ENCODE data around the gene ENTPD2.

ENTPD2 gene

DNA sequence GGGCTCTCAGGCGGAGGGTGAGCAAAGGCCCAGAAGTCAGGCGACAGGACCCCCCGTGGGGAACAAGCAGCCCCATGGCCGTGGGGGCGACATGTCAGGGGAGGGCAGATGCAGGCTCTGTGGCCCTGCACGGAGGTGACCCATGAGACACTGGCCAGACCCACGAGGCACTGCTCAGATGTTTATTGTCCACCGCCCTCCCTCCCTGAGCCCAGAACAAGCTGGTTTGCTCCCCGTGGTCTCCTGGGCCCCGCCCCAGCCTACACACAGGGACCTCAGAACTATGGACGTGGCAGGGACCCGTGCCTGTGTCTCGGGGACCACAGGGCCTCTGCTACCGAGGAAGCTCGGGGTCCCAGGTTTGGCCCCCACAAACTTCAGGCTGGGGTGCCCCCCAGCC lies 23.9 kb downstream of the ENTPD2 start:
- no peak for DNase-seq (ENCODE audit: low read depth)

GRCh38 chr9:137029058-137029936 lies 24.6 kb downstream of the ENTPD2 start:
- DNase-seq (ENCODE audit: low read depth) = peak; percentile 64

DNA sequence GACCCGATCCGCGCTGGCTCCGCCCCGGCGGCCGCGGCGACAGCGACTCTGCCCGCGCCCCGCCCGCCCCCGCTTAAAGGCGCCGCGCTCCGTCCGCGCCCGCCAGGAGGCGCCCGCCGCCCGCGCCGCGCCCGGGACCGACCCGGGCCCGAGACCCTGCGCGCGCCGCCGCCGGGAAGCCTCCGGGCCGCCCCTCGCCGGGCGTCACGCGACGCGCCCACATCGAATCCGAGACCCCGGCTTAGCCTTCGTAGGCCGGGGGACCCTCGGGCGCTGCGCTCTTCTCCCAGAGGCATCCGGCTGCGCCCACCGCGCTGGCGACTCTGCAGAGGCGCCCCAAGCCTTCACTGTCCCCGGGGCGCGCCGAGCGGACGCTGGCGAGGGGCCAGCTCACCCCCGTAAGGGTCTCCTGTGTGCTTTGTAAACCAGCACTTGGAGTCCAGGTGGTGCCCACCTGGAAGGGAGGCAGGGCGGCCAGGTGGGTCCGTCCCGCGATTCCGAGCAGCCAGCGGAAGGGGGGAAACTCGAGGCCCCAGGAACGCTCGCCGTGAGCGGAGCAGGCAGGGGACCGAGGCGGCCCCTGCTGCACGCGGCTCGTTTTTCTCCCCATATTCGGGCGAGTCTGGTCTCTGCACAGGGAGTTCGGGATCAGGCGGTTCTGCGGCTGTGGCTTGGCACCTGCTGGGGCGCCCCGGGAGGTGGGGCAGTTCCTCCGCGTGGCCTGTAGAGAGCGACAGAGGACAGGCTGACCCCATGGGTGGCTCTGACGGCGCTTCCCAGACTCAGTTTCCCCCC lies 25.4 kb downstream of the ENTPD2 start:
- peak; percentile 52 for DNase-seq (ENCODE audit: low read depth)

- no peak for DNase-seq (ENCODE audit: low read depth)
These were observed 26.2 kb downstream of the ENTPD2 start, which contains the start of gene ABCA2 for GRCh38 chr9:137027369-137028262. Gene ABCA2 (minus strand): TSS chr9:137028237. CDS start chr9:137028140, 97 bp downstream.

GRCh38 chr9:137026828-137027227 lies 27.0 kb downstream of the ENTPD2 start:
- no peak for DNase-seq (ENCODE audit: low read depth)

DNA sequence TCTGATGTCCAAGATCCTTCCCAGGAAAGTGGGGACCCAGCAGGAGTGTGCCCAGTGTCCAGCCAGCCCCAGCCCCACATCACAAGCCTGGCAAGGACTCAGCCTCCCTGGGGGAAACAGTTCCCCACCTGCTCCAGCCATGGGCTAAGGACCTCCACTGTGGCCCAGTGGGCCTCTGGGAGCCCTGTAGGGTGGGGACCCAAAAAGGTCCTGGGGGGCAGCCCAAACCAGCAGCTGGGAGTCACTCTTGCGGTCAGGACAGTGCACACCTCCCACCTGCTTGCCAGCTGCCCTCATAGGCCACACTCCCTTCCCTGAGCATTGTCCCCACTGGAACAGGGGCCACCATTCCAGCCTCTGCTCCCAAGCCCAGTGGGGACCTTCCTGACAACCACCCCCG lies 27.5 kb downstream of the ENTPD2 start:
- no peak for DNase-seq (ENCODE audit: low read depth)

GRCh38 chr9:137025517-137025966 lies 28.3 kb downstream of the ENTPD2 start:
- no peak for DNase-seq (ENCODE audit: low read depth)

DNA sequence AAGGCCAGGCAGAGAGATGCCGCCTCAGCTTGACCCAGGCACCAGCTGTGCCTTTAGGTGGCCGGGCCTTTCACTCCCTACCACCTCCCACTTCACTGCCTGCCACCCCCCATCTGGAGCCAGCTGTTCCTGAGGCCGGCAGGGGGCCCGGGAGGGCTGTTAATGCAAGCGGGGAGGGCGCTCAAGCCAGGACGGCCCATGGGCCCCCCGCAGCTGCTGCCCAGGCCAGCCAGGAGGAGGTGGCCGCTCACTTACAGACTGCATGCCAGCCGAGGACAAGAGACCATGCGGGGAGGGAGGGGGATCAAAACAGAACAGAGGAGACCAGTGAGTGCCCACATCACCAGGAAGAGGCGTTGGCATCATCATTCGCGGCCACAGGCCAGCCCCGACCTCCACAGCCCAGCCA lies 30.3 kb downstream of the ENTPD2 start:
- no peak for DNase-seq (ENCODE audit: low read depth)

DNA sequence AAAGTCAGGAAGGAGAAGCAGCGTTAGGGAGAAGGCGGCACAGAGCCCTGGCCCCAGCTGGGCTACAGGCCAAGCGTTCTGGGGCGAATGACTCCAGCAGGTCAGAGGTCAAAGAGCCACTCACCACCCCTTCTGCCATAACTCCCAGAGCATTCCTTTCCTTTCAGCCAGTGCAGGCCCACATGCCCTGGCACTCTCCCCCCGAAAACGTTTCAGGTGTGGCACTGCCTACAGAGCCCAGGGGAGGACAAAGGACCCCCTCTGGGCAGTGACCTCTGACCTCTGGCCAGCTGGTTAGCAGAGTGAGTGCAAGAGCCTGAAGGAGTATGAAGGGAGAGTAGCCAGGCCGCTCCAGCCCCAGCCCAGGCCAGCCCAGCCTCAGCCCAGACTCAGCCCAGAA lies 30.7 kb downstream of the ENTPD2 start:
- DNase-seq (ENCODE audit: low read depth) = no peak

DNA sequence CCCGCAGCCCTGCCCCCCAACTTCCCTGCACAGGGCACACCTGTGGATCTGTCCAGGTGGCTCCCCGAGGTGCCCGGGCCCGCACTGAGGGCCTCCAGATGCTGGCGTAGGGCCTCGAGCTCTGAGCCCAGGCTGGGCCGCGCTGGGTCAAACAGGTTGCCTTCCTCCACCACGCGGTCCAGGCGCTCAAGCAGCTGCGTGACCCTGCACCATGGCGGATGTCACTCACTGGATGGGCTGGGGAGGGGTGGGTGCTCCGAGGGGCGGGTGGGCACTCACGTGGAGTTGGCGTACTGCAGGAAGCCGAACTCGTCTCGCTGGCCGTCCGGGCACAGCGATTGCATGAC lies 31.2 kb downstream of the ENTPD2 start:
- no peak for DNase-seq (ENCODE audit: low read depth)

GRCh38 chr9:137021979-137022661 lies 31.7 kb downstream of the ENTPD2 start:
- peak; percentile 49 for DNase-seq (ENCODE audit: low read depth)

DNA sequence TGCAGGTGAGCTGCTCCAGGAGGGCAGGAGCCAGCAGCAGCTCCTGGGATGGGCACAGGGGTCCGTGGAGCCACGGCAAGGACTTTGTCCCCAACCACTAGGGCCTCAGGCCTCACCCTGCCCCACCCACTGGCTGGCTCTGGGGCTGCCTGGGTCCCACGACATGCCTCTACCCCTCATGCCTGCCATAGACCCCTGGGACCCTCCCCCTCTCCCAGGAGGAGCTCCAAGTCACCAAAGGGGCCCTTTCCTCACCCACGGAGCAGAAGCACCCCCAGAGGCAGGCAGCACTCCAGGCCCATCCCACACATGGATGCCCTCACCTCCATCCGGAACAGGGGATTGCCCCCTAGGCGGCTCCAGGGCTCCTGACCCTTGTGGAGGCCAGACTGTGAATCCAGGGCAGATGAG lies 32.3 kb downstream of the ENTPD2 start:
- no peak for DNase-seq (ENCODE audit: low read depth)

DNA sequence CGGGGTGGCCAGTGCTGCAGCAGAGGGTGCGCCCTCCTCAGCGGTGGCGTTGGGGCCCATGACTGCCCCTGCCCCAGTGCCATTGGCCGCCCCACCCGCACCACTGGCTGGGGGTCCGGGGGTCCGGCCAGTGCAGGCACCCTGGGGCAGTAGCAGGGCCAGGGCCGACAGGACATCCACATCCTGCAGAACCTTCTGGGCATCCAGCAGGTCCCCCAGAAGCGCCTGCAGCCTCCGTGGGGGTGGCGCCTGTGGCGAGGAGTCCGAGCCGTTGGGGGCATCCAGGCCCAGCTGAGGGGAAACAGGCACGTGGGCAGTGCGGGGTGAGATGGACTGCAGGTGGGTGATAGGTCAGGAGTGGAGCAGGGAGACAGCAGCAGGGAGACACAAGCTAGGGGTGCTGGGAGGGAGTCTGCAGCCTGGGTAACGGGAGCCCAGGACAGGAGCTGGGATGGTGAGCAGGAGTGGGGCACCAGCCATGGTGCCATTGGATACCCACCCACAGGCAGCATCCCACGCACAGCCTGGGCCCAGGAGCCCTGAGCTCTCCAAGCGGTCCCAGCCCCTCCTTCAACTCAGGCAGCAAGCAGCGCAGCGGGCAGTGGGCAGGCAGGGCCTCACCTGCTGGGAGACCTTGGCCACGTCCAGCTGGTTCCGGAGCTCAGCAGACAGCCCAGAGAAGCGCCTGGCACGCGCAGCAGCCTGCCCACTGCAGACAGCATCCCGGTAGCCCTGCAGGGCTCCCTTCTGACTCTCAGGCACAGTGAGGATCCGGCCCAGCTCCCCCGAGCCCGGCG lies 32.9 kb downstream of the ENTPD2 start:
- no peak for DNase-seq (ENCODE audit: low read depth)

GRCh38 chr9:137019891-137020683 lies 33.8 kb downstream of the ENTPD2 start:
- no peak for DNase-seq (ENCODE audit: low read depth)

- no peak for DNase-seq (ENCODE audit: low read depth)
These were observed 34.9 kb downstream of the ENTPD2 start for GRCh38 chr9:137018761-137019559.

GRCh38 chr9:137017791-137018497 lies 35.9 kb downstream of the ENTPD2 start:
- no peak for DNase-seq (ENCODE audit: low read depth)

GRCh38 chr9:137017071-137017470 lies 36.8 kb downstream of the ENTPD2 start:
- no peak for DNase-seq (ENCODE audit: low read depth)

- no peak for DNase-seq (ENCODE audit: low read depth)
These were observed 37.4 kb downstream of the ENTPD2 start for GRCh38 chr9:137016436-137016835.

Data from activated T-cell treated with anti-CD3 and anti-CD28 coated beads for 1 hour (primary cell).